ENCODE results near the gene SPAG17. TPM values are rescaled to one million over a fixed set of nuclear protein-coding genes. Genes with fewer than 3 reads are reported as not detected.
A peak's percentile ranks its signal among the peaks of the same experiment; 100 is the strongest.

Gene SPAG17
- total RNA-seq, 4 donors from 2014 or later, result not detected

DNA sequence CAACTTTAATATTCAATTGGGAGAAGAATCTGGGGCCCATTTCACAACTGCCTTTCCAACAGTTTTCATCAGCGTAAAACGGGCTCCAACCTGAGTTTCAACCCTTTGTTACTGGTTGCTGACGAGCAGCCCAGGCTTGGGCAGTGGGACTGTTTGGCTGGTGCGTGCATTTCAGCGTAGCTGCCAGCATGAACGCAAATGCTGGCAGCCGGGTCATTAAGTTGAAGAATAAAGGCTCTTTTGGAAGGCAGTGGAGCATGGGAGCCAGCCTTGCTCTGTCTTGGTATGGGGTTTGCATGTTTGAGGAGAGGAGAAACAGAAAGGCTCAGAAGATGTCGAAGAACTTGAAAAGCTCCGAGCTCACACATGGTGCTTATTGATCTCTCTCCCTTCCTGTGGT lies 214.8 kb downstream of the SPAG17 start:
- Histone ChIP-seq H3K27me3 (no peaks in the 10 kb centered on the region), H3K9me3 (no peaks in the 10 kb centered on the region), H3K36me3 (no peaks in the 10 kb centered on the region), H3K4me3 (no peak overlapping the region), H3K27ac (no peak overlapping the region), H3K4me1 (peaks cover 0 to 8% of the 10 kb centered on the region in 2 donors)
- ATAC-seq (no peak), DNase-seq (no peak)
- intact Hi-C loops (cut with DNase I; ENCODE audit: low total_unique reads), result no loop called here
- in situ Hi-C loops (cut with MboI; ENCODE audit: low sequenced_read_pairs in 4 of 4), result no loop called here
- TF ChIP-seq, protein P1, sequence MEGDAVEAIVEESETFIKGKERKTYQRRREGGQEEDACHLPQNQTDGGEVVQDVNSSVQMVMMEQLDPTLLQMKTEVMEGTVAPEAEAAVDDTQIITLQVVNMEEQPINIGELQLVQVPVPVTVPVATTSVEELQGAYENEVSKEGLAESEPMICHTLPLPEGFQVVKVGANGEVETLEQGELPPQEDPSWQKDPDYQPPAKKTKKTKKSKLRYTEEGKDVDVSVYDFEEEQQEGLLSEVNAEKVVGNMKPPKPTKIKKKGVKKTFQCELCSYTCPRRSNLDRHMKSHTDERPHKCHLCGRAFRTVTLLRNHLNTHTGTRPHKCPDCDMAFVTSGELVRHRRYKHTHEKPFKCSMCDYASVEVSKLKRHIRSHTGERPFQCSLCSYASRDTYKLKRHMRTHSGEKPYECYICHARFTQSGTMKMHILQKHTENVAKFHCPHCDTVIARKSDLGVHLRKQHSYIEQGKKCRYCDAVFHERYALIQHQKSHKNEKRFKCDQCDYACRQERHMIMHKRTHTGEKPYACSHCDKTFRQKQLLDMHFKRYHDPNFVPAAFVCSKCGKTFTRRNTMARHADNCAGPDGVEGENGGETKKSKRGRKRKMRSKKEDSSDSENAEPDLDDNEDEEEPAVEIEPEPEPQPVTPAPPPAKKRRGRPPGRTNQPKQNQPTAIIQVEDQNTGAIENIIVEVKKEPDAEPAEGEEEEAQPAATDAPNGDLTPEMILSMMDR (IDR thresholded peaks at IDR 0.05 in 4 of 5, conservative IDR thresholded peaks at IDR 0.05 in 1 of 5), result no peak
- TF ChIP-seq POLR2A (IDR thresholded peaks at IDR 0.05), result no peak

DNA sequence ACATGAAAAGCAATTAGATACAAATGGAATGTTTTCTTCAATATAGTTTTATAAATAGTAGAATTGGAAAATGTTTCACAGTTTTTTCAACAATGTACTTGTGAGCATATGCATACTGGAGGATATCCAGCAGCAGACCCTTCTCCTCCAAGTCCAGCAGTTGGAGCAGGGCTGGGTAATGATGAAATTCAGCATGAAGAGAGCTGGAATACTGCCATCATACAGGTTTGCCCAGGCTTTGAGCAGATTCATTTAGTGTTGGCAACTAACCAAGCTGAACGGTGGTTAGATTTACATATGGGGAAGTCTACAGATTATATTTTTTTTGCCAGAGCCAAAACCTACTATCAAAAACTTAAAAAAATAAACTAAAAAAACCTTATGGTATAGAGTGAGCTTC lies 217.1 kb downstream of the SPAG17 start:
- no peaks in the 10 kb centered on the region for H3K27me3 ChIP-seq
- intact Hi-C loops (cut with DNase I; ENCODE audit: low total_unique reads) (no loop called here), in situ Hi-C loops (cut with MboI; ENCODE audit: low sequenced_read_pairs in 4 of 4) (no loop called here)
- peaks cover 0 to 8% of the 10 kb centered on the region in 2 donors for H3K4me1 ChIP-seq
- H3K27ac ChIP-seq, result peak overlapping the region in 1 of 4 donors; percentile 39
- no peak overlapping the region for H3K4me3 ChIP-seq
- no peaks in the 10 kb centered on the region for H3K9me3 ChIP-seq
- TF ChIP-seq, protein P1 (IDR thresholded peaks at IDR 0.05 in 4 of 5, conservative IDR thresholded peaks at IDR 0.05 in 1 of 5), result no peak
- no peak for TF ChIP-seq POLR2A (IDR thresholded peaks at IDR 0.05)
- H3K36me3 ChIP-seq, result no peaks in the 10 kb centered on the region
- DNase-seq (no peak), ATAC-seq (peak in 1 of 2 donors; percentile 17)

DNA sequence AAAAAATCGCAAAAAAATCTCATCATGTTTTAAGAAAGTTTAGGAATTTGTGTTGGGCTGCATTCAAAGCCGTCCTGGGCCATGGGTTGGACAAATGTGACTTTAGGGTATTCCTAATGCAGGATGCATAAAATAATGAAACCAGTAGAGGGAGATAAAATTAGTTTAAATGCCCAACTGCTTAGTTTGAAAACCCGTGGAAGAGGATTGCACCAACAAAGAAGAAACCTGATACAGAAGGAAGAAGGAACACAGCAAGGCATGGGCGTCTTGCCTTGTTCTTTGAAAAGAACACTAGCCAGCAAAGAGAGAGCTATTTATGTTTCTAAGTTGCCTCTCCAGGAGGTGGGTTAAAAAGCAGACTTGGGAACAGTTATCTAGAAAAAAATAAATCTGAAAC lies 217.6 kb downstream of the SPAG17 start:
- ATAC-seq, result peak; percentile 95 to 97

DNA sequence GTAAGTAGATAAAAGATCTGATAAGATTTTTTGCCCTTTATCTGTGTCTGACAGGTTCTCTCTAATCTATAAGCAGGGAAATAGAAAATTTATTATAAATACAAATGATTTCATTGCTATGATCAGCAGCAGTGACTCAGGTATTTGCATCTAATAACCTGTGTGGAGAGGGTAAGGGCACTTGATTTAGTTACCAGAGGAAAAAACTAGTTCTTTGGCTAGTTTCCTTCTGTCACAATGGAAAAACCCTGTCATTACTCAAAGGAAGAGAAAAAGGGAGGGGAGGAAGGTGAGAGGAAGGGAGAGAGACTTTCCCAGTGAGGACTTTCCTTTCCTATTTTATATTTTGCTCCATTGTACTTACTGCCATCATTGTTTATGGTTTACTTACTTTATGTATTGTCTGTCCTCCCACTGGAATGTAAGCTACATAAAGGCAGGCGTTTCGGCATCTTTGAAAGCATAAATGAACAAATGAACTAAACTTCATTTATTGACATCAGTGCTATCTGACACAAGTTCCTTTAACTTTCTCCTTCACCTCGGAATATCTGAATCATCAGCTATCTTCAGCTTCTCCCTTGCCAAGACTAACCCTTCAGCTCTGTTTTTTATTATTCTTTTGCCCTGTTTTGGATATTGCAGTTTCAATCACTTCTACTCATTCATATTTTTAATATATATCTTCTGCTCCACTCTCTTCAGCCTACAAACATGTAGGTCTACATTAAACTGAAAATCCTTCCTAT lies 220.6 kb downstream of the SPAG17 start:
- TF ChIP-seq, protein P1 (IDR thresholded peaks at IDR 0.05 in 4 of 5, conservative IDR thresholded peaks at IDR 0.05 in 1 of 5), result no peak
- no peak for TF ChIP-seq POLR2A (IDR thresholded peaks at IDR 0.05)
- Histone ChIP-seq H3K4me1 (peaks cover 0 to 8% of the 10 kb centered on the region in 2 donors), H3K9me3 (no peaks in the 10 kb centered on the region), H3K36me3 (peaks cover 0 to 31% of the 10 kb centered on the region in 2 donors), H3K4me3 (no peak overlapping the region), H3K27me3 (no peaks in the 10 kb centered on the region), H3K27ac (no peak overlapping the region)
- DNase-seq (no peak), ATAC-seq (no peak)
- in situ Hi-C loops (cut with MboI; ENCODE audit: low sequenced_read_pairs in 4 of 4), result no loop called here
- intact Hi-C loops (cut with DNase I; ENCODE audit: low total_unique reads), result no loop called here

More for the DNA sequence above, 217.6 kb downstream of the SPAG17 start:
- Histone ChIP-seq H3K4me3 (no peak overlapping the region), H3K4me1 (peaks cover 0 to 8% of the 10 kb centered on the region in 2 donors), H3K27ac (peak overlapping the region in 1 of 4 donors; percentile 39), H3K27me3 (no peaks in the 10 kb centered on the region), H3K36me3 (peaks cover 0 to 4% of the 10 kb centered on the region in 2 donors), H3K9me3 (no peaks in the 10 kb centered on the region)
- DNase-seq, result peak; percentile 31 to 39
- TF ChIP-seq, protein P1 (IDR thresholded peaks at IDR 0.05 in 4 of 5, conservative IDR thresholded peaks at IDR 0.05 in 1 of 5), result peak in 2 of 5 experiments; percentile 26 to 45
- TF ChIP-seq POLR2A (IDR thresholded peaks at IDR 0.05), result no peak
- in situ Hi-C loops (cut with MboI; ENCODE audit: low sequenced_read_pairs in 4 of 4), result no loop called here
- intact Hi-C loops (cut with DNase I; ENCODE audit: low total_unique reads), result no loop called here

Measured in gastrocnemius medialis (tissue), 4 donors.